ENCODE measurements around the gene CHMP2A.
A peak's percentile ranks its signal among the peaks of the same experiment; 100 is the strongest.

Gene CHMP2A

DNA sequence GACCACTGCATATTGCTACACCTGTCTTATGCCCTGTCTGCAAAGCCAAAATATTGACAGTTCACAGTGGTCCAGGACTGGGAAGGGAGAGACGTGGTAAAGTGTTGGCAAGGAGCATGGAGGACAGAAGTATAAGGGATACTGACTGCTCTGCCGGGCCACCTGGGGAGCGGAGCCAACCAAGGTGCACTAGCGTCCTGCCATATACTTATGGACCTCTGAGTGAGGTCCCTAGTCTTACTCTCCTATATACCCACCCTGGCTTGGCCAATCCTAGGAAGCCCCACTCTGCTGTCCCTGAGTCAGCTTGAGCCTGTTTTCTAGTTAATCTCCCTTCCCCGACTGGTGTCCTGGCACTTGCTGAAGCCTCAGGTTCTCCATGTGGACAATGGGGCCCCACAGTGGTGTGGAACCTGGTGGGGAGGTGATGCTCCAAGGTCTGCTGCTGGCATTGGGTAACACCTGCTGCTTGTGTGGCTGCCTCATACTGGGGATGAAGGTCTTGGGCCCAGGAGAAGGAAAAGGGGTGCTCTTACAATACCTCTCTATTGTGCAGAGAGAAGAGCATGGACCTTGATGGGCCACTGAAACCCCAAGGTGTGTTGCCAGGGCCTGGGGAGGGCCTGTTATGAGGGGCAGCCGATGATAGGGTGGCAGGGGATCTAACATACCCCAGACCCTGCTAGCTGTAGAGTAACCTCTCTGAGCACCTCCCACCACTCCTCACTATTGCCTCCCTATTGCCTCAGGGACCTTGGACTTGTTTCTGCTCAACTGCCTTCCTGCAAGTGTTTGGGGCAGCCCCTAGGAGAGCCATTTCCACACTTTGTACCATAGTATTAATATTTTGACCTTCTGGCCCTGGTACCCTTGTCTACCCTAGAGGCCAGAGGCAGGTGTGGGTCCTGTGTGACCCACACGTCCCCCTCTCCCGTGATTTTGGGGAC lies 17.8 kb downstream of the CHMP2A start:
- DNase-seq: no peak

DNA sequence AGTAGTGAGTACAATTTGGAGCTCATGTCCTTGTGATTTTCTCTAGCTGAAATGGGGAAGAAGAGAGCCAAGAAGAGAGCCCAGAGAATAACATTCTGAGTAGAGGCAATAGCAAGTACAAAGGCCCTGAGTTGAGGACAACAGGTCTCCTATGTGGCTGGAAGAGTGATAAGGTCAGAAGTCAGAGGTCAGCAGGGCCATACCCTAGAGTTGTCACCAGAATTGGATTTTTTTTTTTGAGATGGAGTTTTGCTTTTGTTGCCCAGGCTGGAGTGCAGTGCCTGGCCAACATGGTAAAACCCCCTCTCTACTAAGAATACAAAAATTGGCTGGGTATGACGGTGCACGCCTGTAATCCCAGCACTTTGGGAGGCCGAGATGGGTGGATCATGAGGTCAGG lies 19.0 kb downstream of the CHMP2A start:
- DNase-seq: no peak

DNA sequence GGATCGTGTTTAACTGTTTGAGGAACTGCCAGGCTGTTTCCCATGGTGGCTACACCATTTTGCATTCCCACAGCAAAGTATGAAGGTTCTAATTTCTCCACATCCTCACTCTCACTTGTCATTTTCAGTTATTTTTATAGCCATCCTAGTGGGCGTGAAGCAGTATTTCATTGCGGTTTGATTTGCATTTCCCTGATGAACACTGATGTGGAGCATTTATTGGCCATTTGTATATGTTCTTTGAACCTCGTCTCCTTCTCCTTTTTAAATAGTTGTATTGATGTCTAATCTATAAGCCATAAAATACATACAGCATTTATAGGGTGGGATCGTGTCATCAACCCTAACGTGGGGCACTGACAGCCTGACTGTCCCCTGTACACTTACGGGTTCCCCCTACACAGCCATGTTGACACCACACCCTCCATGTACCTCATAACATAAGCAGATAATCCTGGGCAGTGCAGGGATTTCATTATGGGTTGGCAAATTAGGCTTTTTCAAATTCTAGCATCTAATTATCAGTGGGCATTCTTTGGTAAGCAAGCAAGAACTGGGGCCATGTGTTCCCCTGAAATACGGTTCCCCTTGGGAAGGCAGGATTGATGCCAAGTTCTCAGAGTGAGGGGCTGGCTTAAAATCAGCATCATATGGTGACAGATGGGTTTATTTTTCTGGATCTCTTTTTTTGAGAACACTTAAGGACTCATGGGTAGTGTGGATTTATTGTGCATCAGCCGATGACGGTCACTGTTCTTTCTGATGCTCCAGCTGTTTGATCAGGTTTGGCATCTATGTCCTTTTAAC lies 23.7 kb downstream of the CHMP2A start:
- no peak for DNase-seq

DNA sequence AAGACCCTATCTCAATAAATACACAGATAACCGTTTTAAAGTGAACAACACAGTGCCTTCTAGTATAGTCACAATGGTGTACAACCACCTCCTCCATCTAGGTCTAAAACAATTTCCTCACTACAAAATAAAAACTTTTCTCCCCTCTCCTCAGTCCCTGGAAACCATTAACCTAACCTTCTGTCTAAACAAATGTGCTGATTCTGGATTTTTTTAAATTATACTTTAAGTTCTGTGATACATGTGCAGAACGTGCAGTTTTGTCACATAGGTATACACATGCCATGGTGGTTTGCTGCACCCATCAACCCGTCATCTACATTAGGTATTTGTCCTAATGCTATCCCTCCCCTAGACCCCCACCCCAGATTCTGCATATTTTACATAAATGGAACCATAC lies 25.5 kb downstream of the CHMP2A start:
- no peak for DNase-seq

- no peak for DNase-seq
Observed at GRCh38 chr19:58522709-58523108, 32.2 kb downstream of the CHMP2A start.

DNA sequence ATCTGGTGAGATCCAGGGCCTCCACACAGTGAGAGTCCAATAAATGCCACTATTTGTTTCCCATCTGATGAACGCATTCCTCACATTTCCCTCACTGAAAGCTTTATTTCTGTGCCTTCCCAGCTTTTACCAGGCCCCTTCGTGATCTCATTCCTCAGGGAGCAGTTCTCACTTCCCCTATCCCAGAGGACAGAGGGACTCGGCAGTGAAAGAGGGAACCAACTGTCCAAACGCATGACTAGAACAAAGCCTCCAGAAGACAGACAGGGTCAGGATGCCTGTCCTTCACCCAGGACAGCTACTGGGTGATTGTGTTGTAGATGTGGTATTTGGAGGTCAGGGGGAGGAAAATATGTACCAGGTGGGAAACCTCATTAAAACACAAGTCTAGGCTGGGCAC lies 33.3 kb downstream of the CHMP2A start:
- no peak for DNase-seq

GRCh38 chr19:58520257-58520599 lies 34.7 kb downstream of the CHMP2A start:
- DNase-seq: no peak

DNA sequence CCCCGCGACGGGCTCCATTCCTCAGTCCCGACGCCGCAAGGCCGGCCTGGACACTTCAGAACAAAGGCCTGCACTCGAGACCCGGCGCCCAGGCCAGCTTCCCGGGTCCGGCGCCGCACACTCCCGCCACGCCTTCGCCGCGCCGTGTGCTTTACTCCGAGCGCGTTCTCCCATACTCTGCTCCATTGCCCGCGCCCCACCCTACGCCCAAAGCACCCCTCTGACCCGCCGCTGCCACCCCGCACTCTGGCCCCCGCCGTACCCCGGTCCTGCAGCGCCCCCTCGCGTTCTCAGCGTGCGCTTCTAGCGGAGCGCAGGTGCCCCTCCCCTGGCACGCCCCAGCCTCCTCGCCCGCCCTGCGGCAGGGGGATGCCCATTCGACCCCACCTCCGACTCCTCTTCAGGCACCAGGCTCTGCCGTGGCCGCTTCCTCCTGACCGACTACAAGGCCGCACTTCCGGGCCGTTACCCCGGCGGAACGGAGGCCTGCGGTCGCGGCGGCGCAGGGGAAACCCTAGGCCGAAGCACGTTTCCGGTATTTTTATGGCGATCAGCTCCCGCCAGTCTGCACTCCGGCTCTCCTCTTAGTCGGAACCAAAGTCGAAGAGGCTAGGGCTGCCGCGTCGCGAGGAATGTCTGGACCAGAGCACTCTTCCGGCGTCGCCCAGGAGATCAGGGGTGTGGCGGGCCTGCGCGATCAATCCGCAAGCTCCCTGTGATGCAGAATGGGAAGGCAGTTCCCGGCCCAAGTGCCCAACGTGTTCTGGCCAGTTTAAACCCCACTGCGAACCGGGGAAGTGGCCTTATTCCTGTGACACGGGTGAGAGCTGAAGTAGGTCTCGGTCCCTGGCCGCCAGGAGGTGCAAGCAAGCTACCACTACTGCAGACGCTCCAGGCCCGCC lies 35.3 kb downstream of the CHMP2A start, which contains the start of gene ZBTB45:
Gene ZBTB45, minus strand, starts transcription at position 456 of the 902 bp plus-strand sequence. CDS start 2,137 bp downstream, outside the sequence.
- DNase-seq: peak; percentile 97

GRCh38 chr19:58519087-58519354 lies 35.9 kb downstream of the CHMP2A start:
- DNase-seq: peak; percentile 80

- no peak for DNase-seq
Observed at GRCh38 chr19:58518256-58519086, 36.4 kb downstream of the CHMP2A start.

- DNase-seq: no peak
Observed at GRCh38 chr19:58516964-58517833, 37.7 kb downstream of the CHMP2A start.

- no peak for DNase-seq
Observed at GRCh38 chr19:58516246-58516836, 38.6 kb downstream of the CHMP2A start.

DNA sequence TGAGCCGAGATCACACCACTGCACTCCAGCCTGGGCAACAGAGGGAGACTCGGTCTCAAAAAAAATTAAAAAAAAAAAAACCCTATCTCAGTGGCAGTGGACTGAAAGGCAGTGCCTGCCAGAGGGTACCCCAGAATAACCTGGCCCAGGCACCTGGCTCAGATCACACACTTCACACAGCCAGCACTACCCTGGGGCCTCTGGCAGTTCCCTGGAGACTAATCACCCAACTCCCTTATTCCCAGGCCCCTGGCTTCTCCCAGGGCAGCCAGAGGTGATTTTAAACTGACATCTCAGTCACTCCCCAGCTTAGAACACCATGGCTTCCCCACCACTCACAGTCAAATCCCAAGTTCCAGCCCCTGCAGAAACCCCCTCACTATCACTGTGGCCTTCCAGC lies 39.6 kb downstream of the CHMP2A start:
- DNase-seq: no peak

GRCh38 chr19:58514564-58515022 lies 40.3 kb downstream of the CHMP2A start:
- DNase-seq: no peak

GRCh38 chr19:58513694-58514563 lies 41.0 kb downstream of the CHMP2A start:
- peak; percentile 81 for DNase-seq

DNA sequence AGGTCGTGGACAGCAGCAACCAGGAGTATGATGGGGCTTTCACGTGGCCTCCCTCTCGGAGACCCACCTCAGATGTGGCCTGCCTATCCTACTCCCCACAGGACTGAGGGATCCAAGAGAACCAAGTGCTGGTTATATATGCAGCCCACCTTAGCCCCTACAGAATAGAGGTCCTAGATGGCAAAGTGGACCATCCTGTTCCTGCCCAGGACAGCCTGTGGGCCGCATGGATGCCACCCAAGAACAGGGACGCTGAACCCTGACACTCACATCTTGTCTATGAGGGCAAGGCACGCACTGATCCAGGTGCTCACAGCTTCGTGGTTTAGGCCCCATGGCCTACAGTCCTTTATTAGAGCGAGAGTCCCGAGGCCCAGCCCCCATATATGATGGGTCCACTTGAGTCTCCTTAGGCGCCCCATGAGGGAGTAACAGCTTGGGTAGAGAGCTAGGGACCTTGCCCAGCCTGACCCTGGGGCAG lies 41.7 kb downstream of the CHMP2A start:
- DNase-seq: no peak

DNA sequence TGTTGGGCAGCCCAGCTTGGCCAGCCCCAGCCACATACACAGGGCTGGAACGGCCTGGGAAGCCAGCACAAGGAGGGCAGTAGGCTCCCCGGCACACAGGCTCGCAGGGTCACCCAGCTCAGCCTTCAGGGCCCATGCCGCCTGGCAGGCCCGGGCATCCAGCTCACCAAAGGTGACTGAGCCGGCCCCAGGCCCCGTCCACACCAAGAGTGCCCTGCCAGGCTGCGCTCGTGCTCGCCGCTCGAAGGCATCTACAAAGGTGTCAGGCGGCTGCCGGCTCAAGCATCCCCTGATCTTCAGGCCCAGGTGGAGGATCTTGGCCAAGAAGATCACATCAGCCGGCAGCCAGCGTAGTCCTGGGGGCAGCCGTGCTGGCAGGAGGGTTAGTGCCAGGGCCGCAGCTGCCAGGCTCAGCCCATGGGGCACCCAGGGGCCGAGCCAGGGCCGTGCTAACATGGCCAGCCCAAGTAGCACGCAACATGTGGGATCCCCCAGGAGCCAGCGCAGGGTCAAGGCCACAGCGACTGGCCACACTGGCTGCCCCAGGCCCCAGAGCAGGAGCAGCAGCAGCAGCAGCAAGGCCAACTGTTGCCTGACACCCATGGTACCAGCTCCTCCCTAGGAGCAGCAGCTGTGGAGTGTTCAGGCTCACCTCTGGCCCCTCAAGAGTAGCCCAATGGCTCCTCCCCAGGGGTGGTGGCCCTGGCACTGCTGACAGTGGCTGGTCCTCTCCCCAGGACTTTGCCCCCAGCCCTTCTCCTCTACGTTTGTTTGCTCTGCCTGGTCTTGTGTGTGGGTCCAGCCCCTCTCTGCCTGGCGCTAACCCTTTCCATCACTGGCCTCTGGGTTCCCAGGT lies 43.3 kb downstream of the CHMP2A start, which contains the start of gene SLC27A5:
Gene SLC27A5, minus strand, starts transcription at position 640 of the 856 bp plus-strand sequence. Its CDS starts 37 bp downstream, at position 603.
- DNase-seq: no peak

All from fibroblast of skin of back (primary cell).